Endothelial cell of umbilical vein (primary cell): ENCODE measurements around the gene CCDC187. TPM values are rescaled to one million over a fixed set of nuclear protein-coding genes. Genes with fewer than 3 reads are reported as not detected.

Experiments
- BruUV-seq: library from RNA; stranded (reverse); fragments of 400-500 nt; replicated peaks from 2 replicates; lab custom pipeline; 2021; lab: Mats Ljungman, UMichigan
- CTCF ChIA-PET: fragments of 300-600, 350-600 bp; sonication (Branson Sonifier 250); formaldehyde crosslinking; loops from one replicate; lab custom pipeline; 2021; ENCODE audit warnings: antibody characterized with exemption, inconsistent platforms; lab: Charles Lee
- POLR2A ChIA-PET: fragments of 300-600, 350-600 bp; sonication (Branson Sonifier 250); formaldehyde crosslinking; loops from one replicate; lab custom pipeline; 2021; ENCODE audit warnings: antibody characterized with exemption, inconsistent platforms; lab: Charles Lee
- DNase-seq: peaks from one replicate; pipeline ENCODE4 v3.0.0-alpha.2; 2011; ENCODE audit warnings: low read depth, low spot score
- FAIRE-seq: peaks from 2 replicates; lab custom pipeline; 2011; peaks lifted over from hg19 to GRCh38; lab: Jason Lieb, UNC
- H2AFZ ChIP-seq: 2 replicates; pipeline ENCODE4 v1.6.0; 2012; ENCODE audit warnings: low read depth, low read length, control low read depth, inconsistent platforms
- H3K27ac ChIP-seq: 2 replicates; pipeline ENCODE4 v1.5.1; 2011; ENCODE audit warnings: low read depth, mild to moderate bottlenecking, control low read depth, low read length, moderate library complexity; ENCODE audit not compliant: insufficient read depth
- H3K27me3 ChIP-seq, 2 experiments: 2 replicates each; pipeline versions ENCODE4 v1.6.0 to v1.6.1; 2011; ENCODE audit warnings: low read length in 2 of 2, mixed read lengths in 1 of 2; ENCODE audit not compliant: control insufficient read depth in 2 of 2, insufficient read depth in 2 of 2
- H3K36me3 ChIP-seq, 2 experiments: 2 replicates in 1 of 2; 3 replicates in 1 of 2; pipeline ENCODE4 v1.5.1; 2011; ENCODE audit warnings: low read length in 2 of 2, mild to moderate bottlenecking in 1 of 2, moderate library complexity in 1 of 2; ENCODE audit not compliant: control insufficient read depth in 2 of 2, insufficient read depth in 2 of 2; ENCODE audit errors: extremely low read depth in 1 of 2
- H3K4me1 ChIP-seq: 3 replicates; pipeline ENCODE4 v1.5.1; 2011; ENCODE audit warnings: mild to moderate bottlenecking, low read length; ENCODE audit not compliant: control insufficient read depth, insufficient read depth; ENCODE audit errors: extremely low read depth
- H3K4me2 ChIP-seq: 2 replicates; pipeline ENCODE4 v1.6.1; 2011; ENCODE audit warnings: low read length, control low read depth, mixed read lengths; ENCODE audit not compliant: insufficient read depth
- H3K4me3 ChIP-seq, 3 experiments: fragments of 200-600 bp in 1 of 3; sonication (generic), shearing (Covaris generic) in 1 of 3; replicated peaks in 1 of 3; 2 replicates each; pipeline ENCODE4 v1.5.1; 2011 to 2016; ENCODE audit warnings: control low read depth in 3 of 3, low read length in 3 of 3, mild to moderate bottlenecking in 2 of 3, inconsistent platforms in 1 of 3, low read depth in 1 of 3, moderate library complexity in 1 of 3; ENCODE audit not compliant: insufficient read depth in 1 of 3
- H3K79me2 ChIP-seq: 2 replicates; pipeline ENCODE4 v1.6.0; 2012; ENCODE audit warnings: low read length, inconsistent platforms; ENCODE audit not compliant: control insufficient read depth, insufficient read depth
- H3K9ac ChIP-seq: replicated peaks from 2 replicates; pipeline ENCODE3; 2011; ENCODE audit warnings: low read length, control low read depth; ENCODE audit not compliant: insufficient read depth; ENCODE audit errors: extremely low read depth
- H3K9me1 ChIP-seq: replicated peaks from 3 replicates; pipeline ENCODE4 v1.6.0; 2011; ENCODE audit warnings: mild to moderate bottlenecking, low read length; ENCODE audit not compliant: control insufficient read depth, insufficient read depth; ENCODE audit errors: extremely low read depth
- H3K9me3 ChIP-seq: replicated peaks from 2 replicates; pipeline ENCODE4 v1.5.1; 2012; ENCODE audit warnings: low read length, inconsistent platforms; ENCODE audit not compliant: control insufficient read depth, insufficient read depth
- H4K20me1 ChIP-seq: replicated peaks from 2 replicates; pipeline ENCODE3; 2011; ENCODE audit warnings: mild to moderate bottlenecking, low read length; ENCODE audit not compliant: control insufficient read depth, insufficient read depth; ENCODE audit errors: extremely low read depth
- EZH2 ChIP-seq: IDR thresholded peaks from 2 replicates; pipeline ENCODE4 v1.6.1; 2012; ENCODE audit warnings: borderline replicate concordance, low read depth, mild to moderate bottlenecking, moderate library complexity, low read length, inconsistent platforms; ENCODE audit not compliant: severe bottlenecking
- FOS ChIP-seq: IDR thresholded peaks from 2 replicates; pipeline ENCODE4 v1.6.1; 2011; ENCODE audit warnings: mild to moderate bottlenecking, low read length, moderate library complexity, borderline replicate concordance; ENCODE audit not compliant: insufficient read depth
- GATA2 ChIP-seq: IDR thresholded peaks from 2 replicates; pipeline ENCODE4 v1.7.0; 2011; ENCODE audit warnings: low read depth, mild to moderate bottlenecking, moderate library complexity, mixed read lengths, low read length; ENCODE audit not compliant: insufficient read length, insufficient read depth
- JUN ChIP-seq: IDR thresholded peaks from 2 replicates; pipeline ENCODE4 v1.6.1; 2011; ENCODE audit warnings: borderline replicate concordance, low read depth; ENCODE audit not compliant: insufficient read length, insufficient read depth
- MYC ChIP-seq: IDR thresholded peaks from one replicate; pipeline ENCODE4 v1.6.1; 2011; ENCODE audit warnings: mild to moderate bottlenecking, low read depth, low read length
- POLR2A ChIP-seq: IDR thresholded peaks from 2 replicates; pipeline ENCODE4 v1.6.1; 2012; ENCODE audit warnings: low read depth, mild to moderate bottlenecking, control low read depth, low read length
- POLR2AphosphoS5 ChIP-seq: IDR thresholded peaks from 2 replicates; pipeline ENCODE4 v1.6.1; 2012; ENCODE audit warnings: low read depth, mild to moderate bottlenecking, control low read depth, low read length, moderate library complexity; ENCODE audit not compliant: insufficient read depth
- dilution Hi-C: fragments of 300-500 bp; cut with MboI; formaldehyde crosslinking; loops from one replicate; pipeline ENCODE4 v1.15.0; 2019; ENCODE audit warnings: low sequenced_read_pairs; ENCODE audit not compliant: extremely low pct_ligation_motif_present
- intact Hi-C: fragments of 100-400 bp; cut with micrococcal nuclease; formaldehyde crosslinking; loops from one replicate; pipeline ENCODE4 v1.10.0; 2022
- polyA plus RNA-seq, 4 experiments: library from polyadenylated mRNA; depleted of rRNA in 3 of 4; stranded (reverse) in 3 of 4; unstranded in 1 of 4; fragments of >200 nt; gene quantifications; 2 replicates each; pipeline versions ENCODE4 v1.2.1 to v1.2.3, GENCODE V29; 2011 to 2012; ENCODE audit warnings: missing spikeins in 1 of 4
- total RNA-seq: library from RNA; stranded (reverse); gene quantifications from 2 replicates; pipeline ENCODE4 v1.2.3, GENCODE V29; 2021
- TF ChIP-seq, protein P1 (sequence below): IDR thresholded peaks from 2 replicates; pipeline ENCODE4 v1.6.1; 2011; ENCODE audit not compliant: insufficient read depth, insufficient read length
- TF ChIP-seq, protein P2 (sequence below), 2 donors: IDR thresholded peaks; 1 replicate in 1 of 2; 2 replicates in 1 of 2; pipeline ENCODE4 v1.5.1; 2011; ENCODE audit warnings: low read length in 2 of 2, mild to moderate bottlenecking in 2 of 2, moderate library complexity in 2 of 2, control low read depth in 1 of 2, inconsistent platforms in 1 of 2, low read depth in 1 of 2; ENCODE audit not compliant: insufficient read depth in 1 of 2; ENCODE audit errors: extremely low read depth in 1 of 2

The CCDC187 gene
- total and polyA plus RNA-seq, 2 donors (not counting 3 experiments of a cell fraction or from before 2014, with no cell fraction given): not detected

DNA sequence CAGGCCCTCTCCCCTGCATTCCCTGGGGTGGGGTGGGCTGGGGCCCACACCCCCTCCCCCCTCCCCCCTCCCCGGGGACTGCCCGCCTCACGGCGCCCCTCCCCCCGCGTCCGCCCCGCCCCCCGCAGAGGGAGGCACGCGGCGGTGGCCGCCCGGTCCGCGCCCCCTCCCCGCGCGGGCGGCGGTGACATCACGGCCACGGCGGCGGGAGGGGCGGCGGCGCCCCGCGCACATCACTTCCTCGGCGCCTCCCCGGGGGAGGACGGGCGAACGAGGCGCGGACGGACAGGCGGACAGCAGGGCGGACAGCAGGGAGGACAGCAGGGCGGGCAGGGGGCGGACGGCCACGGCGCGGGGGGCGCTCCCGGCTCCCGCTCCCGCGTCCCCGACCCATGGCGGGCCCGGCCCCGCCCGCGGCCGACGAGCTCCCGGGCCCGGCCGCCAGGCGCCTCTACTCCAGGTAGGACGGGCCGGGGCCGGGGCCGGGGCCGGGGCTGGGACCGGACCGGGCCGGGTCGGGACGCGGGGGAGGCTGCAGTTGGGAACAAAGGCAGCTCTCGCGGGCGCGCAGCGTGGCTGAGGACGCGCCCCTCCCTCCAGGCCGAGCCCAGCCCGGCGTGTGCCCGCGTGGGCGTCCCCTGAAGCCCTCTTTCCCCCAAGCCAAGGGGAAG lies 23.5 kb upstream of the CCDC187 start, which contains the start of gene GPSM1:
GPSM1 (plus strand) TSS at position 236 of the 671 bp plus-strand sequence; CDS start at position 393, 157 bp downstream.
- Histone ChIP-seq H3K9me1 (no peaks in the 10 kb centered on the region), H3K9ac (peak within 1 kb of the TSS; percentile 87), H3K9me3 (no peaks in the 10 kb centered on the region), H3K79me2 (peaks cover 36% of the 10 kb centered on the region), H3K27ac (peak within 1 kb of the TSS; percentile 58), H3K27me3 (no peaks in the 10 kb centered on the region), H3K36me3 (no peaks in the 10 kb centered on the region), H4K20me1 (no peaks in the 10 kb centered on the region), H3K4me2 (peak within 1 kb of the TSS; percentile 94), H3K4me3 (peak within 1 kb of the TSS; percentile 66 to 80 (median 71)), H3K4me1 (peaks cover 20% of the 10 kb centered on the region), H2AFZ (peak within 1 kb of the TSS; percentile 10)
- intact Hi-C loops (no loop called here), dilution Hi-C loops (no loop called here)
- FAIRE-seq (no peak), DNase-seq (peak; percentile 58)
- POLR2A ChIA-PET: no interaction called here
- CTCF ChIA-PET: interaction anchor here (2.8 kb wide), 1 partner anchor 15 kb away, joined by 13 read pairs; no protein-coding TSS in a partner anchor
- BruUV-seq: no TSS peak
- TF ChIP-seq POLR2AphosphoS5: peak; percentile 60
- no peak for TF ChIP-seq JUN
- peak; percentile 80 for TF ChIP-seq POLR2A
- TF ChIP-seq EZH2: no peak

DNA sequence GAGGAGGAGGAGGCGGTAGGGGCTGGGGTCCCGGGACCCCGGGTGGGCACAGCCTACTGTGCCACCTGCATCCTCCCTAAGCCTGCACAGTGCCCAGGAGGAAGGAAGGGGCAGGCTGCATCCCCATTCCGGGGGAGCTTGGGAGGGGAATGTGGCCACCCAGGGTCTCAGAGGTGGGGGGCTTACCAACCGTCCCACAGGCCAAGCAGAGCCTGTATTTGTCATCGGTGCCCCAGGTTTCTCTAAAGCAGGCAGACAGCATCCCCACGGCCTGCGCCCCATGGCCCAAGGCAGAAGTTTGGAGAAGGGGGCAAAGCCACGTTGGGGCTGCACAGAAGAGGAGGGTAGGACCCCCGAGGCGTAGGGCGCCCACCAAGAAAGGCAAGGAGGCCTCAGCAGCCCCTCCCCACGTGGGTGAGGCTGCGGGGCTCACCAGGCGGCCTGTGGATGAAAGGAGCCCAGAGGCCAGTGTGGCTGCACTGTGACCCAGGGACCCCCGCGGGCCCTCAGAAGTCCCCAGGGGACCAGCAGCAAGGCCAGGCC lies 22.9 kb upstream of the CCDC187 start:
- Histone ChIP-seq H3K9me3 (no peaks in the 10 kb centered on the region), H3K4me1 (peaks cover 20% of the 10 kb centered on the region), H3K27me3 (no peaks in the 10 kb centered on the region), H3K4me3 (peak overlapping the region in 1 of 3 experiments; percentile 66), H2AFZ (peak overlapping the region; percentile 10), H3K36me3 (no peaks in the 10 kb centered on the region), H3K9ac (peak overlapping the region; percentile 29), H3K79me2 (peaks cover 34% of the 10 kb centered on the region), H3K27ac (peak overlapping the region; percentile 55), H3K9me1 (no peaks in the 10 kb centered on the region), H4K20me1 (no peaks in the 10 kb centered on the region), H3K4me2 (no peak overlapping the region)
- no peak for TF ChIP-seq POLR2AphosphoS5
- no peak for TF ChIP-seq GATA2
- TF ChIP-seq MYC: no peak
- TF ChIP-seq, protein P1, sequence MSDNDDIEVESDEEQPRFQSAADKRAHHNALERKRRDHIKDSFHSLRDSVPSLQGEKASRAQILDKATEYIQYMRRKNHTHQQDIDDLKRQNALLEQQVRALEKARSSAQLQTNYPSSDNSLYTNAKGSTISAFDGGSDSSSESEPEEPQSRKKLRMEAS: no peak
- no peak for TF ChIP-seq EZH2
- TF ChIP-seq, protein P2, sequence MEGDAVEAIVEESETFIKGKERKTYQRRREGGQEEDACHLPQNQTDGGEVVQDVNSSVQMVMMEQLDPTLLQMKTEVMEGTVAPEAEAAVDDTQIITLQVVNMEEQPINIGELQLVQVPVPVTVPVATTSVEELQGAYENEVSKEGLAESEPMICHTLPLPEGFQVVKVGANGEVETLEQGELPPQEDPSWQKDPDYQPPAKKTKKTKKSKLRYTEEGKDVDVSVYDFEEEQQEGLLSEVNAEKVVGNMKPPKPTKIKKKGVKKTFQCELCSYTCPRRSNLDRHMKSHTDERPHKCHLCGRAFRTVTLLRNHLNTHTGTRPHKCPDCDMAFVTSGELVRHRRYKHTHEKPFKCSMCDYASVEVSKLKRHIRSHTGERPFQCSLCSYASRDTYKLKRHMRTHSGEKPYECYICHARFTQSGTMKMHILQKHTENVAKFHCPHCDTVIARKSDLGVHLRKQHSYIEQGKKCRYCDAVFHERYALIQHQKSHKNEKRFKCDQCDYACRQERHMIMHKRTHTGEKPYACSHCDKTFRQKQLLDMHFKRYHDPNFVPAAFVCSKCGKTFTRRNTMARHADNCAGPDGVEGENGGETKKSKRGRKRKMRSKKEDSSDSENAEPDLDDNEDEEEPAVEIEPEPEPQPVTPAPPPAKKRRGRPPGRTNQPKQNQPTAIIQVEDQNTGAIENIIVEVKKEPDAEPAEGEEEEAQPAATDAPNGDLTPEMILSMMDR (IDR thresholded peaks at IDR 0.05; ENCODE audit: extremely low read depth in 1 of 2, insufficient read depth in 1 of 2, low read depth in 1 of 2, low read length in 2 of 2): no peak
- no peak for TF ChIP-seq JUN
- no peak for TF ChIP-seq POLR2A
- no peak for TF ChIP-seq FOS
- DNase-seq (no peak), FAIRE-seq (no peak)
- CTCF ChIA-PET: interaction anchor here (1.2 to 2.8 kb wide), 3 partner anchors 9 to 36 kb away, joined by 4 to 13 read pairs (median 5); partner anchors contain the start of gene DNLZ
- no TSS peak for BruUV-seq
- intact Hi-C loops: no loop called here
- POLR2A ChIA-PET: no interaction called here
- dilution Hi-C loops: no loop called here
